ENCODE results near the gene FOXP1.
"Not testable (repeated sequence)": the region's sequence is repeated elsewhere in the genome, so short reads cannot be mapped to it uniquely, and the experiment has no call there.

The FOXP1 gene

DNA sequence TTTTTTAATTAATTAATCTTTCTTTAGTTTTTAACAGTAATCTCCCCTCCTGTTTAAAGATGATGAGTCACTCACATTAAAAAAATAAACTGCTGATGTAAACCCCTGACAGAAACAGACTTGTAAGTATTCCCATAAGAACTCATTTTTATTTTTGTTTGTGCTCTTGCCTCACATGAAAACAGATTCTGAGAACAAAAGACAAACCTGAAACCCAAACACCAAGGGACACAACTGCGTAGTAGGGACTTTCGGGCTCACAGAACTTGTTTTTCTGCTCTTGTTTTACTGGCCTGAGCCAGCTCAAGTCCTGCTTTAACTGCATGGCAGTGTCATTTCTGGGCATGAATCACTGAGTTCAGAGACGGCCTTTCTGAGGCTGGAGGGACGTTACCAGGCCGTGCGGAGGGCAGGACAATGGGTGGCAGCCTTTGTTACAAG is 600.8 kb downstream of the FOXP1 start:
- DNase-seq, result peak in 1 of 2 donors; percentile 10

DNA sequence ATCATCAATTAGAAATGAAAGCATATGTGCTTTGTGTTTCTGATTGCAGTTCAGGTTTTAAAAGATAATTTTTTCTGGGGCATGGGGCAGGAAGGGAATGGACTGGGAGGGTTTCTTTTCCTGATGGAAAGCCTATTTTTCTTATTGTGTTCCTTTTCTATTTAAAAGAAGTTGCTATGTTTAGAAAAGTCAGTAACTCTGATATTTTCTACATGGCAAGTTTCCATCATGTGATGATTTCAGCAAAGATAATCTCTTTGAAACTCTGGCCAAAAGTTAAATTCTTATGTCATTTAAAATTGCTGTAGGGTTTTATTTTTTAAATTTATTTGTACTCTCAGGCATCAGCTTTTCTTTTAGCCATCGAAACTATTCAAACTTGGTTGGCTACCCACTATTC is 601.2 kb downstream of the FOXP1 start:
- no peak for DNase-seq

DNA sequence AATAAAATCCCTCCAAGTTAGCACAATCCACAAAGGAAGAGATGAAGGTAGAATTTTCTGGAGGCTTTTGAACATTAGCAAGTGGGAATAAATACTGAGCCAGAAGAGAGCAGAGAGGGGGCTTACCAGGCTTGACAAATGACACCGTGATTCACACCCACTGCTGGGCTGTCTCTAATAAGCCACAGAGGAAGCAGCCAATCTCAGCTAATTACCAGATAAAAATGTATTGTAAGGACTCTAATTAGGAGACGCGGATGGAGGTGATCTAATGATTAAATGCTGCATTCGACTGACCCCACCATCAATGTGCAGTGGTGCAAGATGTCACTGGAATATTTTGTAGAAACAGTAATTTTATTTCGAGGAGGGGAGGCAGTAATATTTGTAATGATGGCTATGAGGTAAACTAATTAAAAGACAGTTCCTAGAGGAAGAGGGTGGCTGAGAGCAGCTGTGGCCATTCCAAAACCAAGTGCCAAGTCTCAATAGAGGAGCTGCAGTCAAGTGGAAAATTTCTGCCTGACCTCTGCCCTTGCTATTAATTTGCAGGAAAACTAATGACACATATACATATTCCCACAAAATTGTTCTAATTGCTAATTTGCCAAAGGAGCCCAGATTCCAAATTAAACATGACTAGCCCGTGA is 602.2 kb downstream of the FOXP1 start:
- no peak for DNase-seq

DNA sequence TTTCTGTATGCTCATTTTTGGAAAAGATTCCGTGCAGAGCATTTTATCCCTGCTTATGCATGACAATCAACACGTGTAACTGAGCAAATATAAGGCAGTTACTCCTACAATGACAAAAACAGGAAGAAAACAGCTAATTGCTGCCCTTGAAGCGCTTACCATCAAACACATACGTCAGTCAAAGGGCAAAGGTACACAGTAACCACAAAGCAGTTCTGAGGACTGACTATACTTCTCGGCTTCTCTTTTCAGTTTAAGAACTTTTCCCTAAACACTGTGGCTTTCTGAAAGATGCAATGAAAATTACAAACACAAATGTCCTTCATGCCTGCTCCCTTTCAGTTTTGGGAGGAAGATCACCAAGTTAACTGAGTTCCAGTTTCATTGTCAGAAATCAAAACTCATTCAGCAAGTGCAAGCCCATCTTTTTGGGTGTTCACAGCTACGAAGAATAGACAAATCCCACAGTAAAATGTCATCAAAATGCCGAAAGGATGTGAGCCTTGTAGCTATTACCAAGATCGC is 602.8 kb downstream of the FOXP1 start:
- DNase-seq, result no peak

DNA sequence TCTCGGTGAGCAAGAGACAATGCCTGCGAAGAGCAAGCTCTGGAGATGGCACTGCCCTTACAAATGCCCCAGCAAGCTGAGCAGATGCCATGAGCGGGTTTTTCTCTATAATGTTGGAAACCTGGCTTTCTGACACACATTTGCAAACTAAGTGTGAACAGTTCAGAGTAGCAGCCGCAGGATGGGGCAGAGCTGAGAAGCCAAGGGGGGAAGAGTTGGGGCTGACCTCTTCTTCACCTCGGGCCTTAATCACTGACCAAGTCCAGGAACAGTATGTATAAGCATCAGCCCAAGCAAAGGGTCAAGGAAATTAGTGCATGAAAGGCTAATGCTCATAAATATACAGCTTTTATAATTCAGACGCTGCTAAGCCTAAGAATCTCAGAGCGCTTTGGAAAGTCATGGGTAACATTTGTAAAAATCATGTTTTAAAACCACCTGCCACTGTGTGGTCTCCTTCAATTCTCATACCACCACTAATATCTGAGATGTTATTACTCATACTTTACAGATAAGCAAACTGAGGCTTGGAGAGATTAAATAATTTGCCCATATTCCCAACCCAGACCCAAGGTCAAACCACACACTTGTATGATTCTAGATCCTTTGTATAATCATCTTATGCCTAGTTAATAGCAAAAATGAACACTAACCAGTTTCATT is 603.4 kb downstream of the FOXP1 start:
- no peak for DNase-seq

DNA sequence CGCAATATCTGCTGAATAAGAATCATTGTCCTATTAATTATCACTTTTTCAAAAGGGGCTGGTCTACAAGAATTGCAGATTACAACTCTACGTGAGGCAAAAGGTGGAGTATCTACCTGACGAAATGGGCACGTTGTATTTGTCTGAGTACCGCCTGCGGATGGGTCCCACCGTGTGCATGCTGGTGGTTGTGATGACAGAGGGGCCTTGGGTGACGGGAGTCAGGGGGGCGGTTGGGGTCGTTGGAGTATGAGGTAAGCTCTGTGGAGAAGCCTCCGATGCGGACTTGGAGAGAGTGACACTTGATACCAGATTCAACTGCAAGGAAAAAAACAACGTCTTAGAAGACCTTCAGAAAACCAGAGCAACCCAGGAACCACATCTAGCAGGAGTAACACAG is 605.8 kb downstream of the FOXP1 start:
- no peak for DNase-seq

DNA sequence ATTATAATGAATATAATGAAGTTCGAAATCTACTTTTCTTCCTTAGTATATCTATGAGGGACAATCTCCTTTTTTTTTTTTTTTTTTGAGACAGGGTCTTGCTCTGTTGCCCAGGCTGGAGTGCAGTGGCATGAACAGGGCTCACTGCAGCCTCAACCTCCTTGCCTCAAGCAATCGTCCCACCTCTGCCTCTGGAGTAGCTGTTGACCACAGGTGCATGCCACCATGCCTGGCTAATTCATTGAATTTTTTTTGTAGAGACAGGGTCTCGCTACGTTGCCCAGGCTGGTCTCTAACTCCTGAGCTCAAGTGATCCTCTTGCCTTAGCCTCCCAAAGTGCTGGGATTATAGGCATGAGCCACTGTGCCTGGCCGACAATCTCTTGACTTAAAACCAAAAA is 607.5 kb downstream of the FOXP1 start:
- not testable (repeated sequence) for DNase-seq

DNA sequence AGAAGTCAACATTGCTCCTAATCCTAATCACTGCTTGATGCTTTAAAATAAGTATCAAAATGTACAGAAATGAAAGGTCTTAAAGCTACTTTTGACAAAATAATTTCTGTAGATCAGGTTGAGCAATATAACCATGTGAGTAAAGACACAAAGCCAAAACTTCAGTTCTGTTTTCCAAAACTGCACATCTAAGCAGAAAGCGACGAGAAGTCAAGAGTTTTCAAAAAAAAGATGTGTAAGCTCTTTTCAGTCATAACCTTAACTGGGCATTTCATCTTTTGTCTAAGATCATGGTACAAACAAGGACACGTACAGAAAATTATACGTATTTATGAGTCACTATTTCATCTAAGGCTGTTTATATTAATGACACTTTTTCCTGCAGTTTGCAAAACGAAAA is 608.8 kb downstream of the FOXP1 start:
- no peak for DNase-seq

DNA sequence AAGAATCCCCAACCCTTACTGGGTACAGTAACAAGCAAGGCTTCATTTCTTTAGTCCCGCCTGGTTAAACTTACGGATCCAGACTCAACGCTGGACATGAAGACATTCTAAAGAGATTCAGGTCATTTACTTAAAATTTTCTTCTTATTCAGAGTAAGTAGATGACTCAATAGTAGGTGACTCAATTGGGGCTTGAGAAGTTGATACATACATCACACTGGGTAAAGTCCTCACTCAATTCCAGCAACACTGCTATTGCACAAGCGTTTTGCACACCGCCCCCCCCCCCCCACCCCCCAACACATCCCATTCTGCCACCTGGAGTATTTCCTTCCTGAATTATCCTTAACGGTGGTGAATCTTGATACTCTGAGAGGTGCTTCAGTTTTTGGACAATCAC is 610.0 kb downstream of the FOXP1 start:
- no peak for DNase-seq

DNA sequence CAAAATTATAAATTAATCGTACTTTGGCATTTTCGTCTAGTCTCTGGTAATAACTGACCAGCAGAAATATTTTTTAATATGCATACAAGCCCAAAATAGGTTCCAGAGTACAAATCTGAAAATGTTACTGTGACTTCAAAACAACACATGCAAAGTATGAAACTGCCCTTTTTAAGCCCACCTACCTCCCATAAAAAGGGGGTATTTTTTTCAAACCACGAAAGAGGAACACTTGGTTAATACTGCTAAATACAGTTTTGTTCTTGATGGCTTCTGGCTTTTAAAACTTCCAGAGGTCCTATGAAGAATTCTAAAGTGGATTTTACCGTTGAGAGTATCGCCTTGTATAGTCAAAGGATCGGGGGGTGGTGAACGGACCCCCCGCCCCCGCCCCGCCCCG is 610.7 kb downstream of the FOXP1 start:
- no peak for DNase-seq

DNA sequence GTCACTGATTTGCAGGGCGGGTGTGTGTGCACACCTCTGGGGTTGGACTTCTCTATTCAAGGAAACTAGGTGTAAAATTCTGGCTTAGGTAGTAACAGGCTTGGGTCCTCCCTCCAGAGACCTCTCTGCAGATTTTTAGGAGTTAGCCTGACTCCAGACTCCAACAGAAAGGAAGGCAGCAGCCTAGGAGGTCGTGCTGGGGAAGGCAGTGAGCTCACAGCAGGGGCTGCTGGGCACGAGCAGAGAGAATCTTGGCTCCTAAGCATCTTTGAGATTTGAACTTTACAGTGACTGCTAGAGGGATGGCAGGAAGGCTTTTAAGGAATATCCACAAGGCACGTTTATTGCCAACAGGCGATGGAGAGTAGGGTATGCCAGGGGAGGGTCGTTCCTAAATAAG is 612.6 kb downstream of the FOXP1 start:
- no peak for DNase-seq

DNA sequence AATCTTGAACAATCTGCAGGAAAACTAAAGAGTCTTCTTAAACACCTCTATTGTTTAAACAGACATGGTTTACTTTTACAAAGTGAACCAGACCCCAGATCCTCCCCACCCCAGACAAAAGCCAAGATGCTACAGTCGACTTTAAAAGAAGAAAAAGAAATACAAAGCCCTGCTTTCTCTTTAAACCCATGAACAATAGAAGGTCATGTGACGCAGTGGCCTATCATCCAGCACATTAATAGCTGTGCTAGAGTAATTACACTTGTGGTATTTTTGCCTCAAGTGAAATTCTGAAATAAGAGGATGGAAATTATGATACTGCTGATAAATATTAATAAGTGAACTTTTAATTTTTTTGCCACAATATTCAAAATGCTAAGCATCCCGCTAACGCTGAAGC is 613.4 kb downstream of the FOXP1 start:
- DNase-seq, result no peak

DNA sequence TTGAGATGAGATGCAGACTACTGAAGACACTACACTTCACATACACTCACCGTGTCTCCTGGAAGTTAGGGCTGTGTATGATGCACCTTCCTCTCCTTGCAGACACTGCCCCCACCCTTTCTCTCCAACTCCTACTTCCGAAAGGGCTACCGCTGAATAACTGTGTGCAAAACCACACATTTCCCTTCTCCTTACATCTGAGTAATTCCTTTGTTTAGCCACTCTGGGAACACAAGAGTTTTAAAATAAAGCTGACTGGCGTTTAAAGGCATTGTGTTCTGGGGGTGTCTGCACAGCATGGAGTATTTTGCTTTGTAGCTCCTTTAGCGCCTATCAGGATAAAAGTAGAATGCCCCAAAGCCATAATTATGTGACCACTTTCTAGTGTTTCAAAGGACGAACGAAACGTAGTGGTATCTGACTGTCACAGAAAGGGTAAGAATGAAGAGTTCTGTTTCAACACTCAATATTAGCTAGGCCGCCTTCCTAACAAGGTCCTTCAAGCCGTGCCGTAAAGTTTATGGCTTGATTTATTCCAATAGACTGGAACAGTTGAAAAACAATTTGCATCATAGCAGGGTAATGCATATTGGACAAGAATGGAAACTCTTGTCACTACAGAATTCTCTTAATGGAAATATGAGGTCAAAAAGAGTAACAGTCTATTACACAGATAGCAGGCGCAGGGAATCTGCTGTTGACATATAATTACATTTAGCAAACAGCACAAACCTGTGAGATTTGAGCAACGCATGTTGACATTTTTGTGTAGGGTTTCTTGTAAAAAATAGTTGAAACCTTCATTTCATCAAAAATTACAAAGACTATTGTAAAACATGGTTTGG is 619.9 kb downstream of the FOXP1 start:
- DNase-seq, result no peak

DNA sequence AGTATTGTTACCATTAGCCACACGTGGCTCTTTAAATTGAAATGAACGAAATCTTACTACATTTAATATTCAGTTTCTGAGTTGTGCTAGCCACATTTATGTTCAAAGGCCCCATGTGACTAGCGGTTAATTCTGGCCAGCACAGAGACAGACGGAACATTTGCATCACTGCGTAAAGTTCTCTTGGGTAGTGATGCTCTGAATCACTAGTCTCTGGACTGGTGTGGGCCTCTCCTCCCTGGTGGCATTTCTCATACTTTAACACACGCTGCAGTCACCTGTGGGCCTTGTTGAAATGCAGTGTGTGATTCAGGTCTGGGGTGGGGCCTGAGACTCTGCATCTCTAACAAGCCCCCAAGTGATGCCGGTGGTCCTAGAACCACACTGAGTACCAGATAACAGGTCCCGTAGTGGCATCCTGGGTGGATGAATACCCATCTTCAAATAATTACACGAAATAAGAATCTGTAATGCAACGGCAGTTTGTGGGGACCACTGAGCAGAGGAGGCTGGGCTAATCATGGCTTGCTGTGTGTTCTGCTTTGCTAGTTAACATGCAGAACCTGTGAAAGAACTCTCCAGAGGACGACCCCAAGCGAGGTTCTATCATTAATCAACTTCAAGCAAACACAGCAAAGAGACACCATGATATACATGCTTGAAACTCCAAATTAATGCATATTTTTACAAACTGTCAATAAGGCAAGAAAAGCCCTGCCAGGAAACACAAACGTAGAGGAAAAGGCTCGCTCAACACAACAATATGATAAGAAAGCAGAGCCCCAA is 623.8 kb downstream of the FOXP1 start:
- no peak for DNase-seq

DNA sequence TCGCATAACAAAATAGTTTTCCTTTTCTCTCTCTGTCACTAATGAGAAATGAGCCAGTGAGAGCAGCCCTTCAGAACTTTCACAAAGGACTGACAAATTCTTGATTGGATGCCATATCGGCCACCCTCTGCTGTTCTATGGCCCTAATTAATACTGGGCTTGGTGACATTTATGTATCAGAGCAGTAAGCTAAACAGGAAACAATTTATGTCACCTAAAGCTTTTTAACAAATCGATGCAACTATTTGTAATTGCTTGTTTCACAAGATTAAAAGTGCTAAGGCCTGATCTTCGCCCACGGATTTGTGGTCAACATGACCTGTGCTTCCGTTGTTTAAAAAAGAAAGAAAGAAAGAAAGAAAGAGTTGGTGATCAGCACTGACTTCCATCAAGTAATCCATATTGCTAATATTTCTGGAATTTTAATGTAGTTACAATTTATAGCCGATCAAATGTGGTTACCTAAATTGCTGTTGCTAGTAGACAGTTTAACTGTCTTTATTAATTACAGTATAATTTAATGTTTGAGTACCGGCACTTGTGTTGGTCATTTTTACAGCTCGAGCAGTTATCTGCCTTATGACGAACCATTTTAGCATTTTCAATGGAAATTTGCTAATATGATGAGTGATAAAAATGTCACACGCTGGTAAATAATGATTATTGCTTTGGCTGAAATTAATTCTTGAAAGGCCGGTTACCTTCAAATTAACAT is 631.3 kb downstream of the FOXP1 start:
- DNase-seq, result no peak

DNA sequence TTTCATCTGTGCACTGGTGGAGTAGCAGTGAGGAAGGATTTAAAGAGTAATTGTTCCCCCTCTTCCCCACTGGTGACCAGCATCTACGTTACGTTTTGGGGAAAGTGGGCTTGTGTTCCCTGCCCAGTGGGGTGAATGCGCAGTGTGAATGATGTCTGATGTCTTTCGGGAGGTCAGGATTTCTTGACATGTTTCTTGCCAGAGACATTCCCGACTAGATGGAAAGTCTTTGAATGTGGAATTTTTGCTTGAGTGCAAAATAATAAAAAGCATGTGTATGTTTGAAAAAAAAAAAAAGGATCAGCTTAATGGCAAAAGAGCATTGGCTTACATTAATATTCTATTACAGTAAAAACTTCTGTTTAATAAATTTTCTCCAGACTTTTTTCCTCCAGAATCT is 632.2 kb downstream of the FOXP1 start:
- DNase-seq, result no peak

DNA sequence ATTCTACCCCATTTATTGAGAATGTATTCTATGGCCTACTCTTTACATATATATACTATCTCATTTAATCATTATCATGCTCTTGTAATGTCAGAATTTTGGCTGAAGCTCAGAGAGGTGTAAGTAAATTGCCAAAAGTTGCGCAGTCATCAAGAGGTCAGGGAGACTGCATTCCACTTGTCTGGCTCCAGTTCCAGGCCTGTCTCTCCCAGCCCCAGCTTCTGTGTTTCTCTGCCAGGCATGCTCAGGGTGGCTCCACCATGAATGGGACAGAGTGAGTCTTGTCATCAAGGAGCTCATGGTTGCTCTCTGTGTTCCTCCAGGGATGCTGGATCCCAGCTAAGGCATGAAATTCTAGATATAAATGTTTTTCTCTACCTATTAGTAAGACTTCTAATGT is 635.9 kb downstream of the FOXP1 start:
- DNase-seq, result no peak

DNA sequence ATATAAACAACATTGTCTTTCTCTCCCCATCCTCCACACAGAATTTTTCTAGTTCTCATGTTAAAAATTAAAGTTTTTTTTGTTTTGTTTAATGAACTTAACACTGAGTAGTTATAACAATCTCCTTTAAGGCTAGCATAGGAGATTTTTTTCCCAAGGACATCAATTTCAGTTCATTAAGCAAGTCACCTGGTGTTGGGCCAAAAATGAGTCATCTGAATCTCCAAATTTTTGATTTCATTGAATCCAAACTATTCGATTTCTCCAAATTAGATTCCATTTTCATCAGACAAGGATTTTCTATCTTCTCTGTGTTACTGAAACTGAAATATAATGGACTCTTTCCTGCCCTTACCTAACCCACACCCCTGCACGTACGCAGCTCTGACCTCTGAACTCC is 639.6 kb downstream of the FOXP1 start:
- DNase-seq, result no peak

DNA sequence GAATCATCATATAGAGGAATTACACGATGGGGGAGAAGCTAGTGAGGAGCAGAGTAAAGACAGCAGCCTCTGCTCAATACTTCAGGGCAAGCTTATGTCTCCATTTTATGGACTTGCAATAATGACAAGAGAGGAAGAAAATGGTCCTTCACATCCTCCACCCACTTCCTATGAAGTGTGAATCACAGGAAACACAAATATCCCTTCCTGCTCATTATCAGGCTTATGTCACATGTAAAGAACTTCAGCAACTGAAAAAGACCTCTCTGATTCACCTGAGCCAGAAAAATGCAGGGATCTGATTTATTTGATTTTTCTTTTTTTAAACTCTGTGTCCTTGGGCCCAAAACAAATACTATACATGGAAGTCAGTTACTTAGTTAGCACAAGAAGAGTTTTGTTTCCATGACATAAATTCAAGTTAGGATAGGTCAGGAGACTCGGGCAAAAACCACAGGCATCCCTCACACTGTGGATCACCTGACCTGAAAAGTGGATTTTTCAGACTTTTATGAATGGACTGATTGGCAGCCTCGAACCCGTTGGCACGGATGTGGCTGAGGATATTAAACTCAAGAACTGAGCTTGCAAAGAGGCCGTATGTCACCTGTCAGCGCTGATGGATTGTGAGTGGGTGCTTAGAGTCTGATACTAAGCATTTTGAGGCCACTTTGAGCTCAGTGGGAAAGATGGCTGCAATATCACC is 650.3 kb downstream of the FOXP1 start:
- no peak for DNase-seq

DNA sequence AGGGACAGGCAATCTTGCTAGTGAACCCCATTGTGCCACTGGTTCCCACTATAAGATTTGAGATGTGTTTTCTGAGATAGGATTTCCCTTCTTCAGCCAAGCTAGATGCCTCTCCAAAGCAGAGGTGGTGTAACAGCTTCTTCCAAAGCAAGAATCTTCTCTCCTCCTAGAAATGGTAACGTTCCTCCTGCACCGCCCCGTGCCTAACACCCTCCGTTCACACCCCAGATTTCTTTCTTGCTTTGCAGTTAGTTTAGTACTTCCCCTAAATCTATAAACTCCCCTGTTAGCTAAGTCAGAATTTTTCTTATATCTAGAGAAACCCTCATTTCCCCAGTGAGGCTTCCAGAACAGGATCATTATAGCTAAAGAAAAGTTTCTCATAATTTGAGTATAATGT is 653.5 kb downstream of the FOXP1 start:
- no peak for DNase-seq

DNA sequence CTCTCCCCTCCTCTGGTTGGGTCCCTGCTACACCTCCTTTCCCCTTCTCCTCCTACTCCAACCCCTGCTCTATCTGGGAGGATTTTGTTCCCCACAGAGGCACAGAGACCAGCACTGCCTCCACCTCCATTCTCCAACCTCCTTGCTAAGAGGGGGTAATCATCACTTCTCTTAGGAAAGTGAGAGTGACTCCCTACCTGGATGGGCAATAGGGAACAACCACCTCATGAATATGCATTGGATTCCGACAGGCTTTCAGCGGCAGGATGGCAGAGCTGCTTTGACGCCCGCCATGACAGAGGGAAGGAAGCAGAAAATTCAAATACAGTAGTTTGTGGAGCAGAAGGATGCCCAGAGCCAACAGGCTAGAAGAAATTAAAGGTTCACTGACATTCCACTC is 656.3 kb downstream of the FOXP1 start:
- no peak for DNase-seq

DNA sequence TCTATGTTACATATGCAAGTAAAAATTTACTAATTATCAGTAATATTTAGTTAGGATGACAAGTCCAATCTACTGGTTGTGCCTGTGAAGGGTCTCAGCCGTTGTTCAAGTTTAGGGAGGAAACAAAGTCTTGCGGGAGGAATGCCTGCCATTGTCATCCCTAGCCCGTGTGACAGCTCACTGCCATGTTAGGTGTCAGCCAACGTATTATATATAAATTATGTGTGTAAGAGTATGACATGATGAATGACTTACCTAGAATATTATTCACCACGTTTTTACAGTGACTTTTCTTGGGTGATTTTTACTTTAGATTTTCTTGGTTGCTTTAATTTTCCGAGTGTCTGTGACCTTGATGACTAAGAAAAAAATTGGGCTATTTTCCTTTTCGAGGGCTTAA is 656.7 kb downstream of the FOXP1 start:
- no peak for DNase-seq

All from activated CD4-positive, alpha-beta T cell treated with anti-CD3 and anti-CD28 coated beads for 4 hours (primary cell).